Naive B cell (primary cell): Measurements from ENCODE around the gene PIBF1. TPM values are rescaled to one million over a fixed set of nuclear protein-coding genes. Genes with fewer than 3 reads are reported as not detected.
"Not testable (repeated sequence)": the region's sequence is repeated elsewhere in the genome, so short reads cannot be mapped to it uniquely, and the experiment has no call there.

ENCODE experiments used
- ATAC-seq, 2 donors: fragments of 150-1000 bp; cut with Tn5 transposase; 2 replicates each; pipeline ENCODE4 v1.10.0; 2021; ENCODE audit warnings: low read depth in 2 of 2, mild to moderate bottlenecking in 2 of 2, moderate library complexity in 2 of 2
- DNase-seq: peaks from one replicate; pipeline ENCODE4 v3.0.0; 2022
- H3K27ac Mint-ChIP-seq, 6 donors: one replicate each; pipeline ENCODE4 v1.8.0; 2020 to 2022; ENCODE audit warnings: mild to moderate bottlenecking in 6 of 6, mixed read lengths in 6 of 6, moderate library complexity in 5 of 6, inconsistent platforms in 2 of 6
- H3K27me3 Mint-ChIP-seq, 3 donors: one replicate each; pipeline ENCODE4 v1.8.0; 2021 to 2022; ENCODE audit warnings: mixed read lengths in 3 of 3, mild to moderate bottlenecking in 1 of 3
- H3K36me3 Mint-ChIP-seq, 2 donors: one replicate each; pipeline ENCODE4 v1.8.0; 2020 to 2022; ENCODE audit warnings: mixed read lengths in 2 of 2, inconsistent platforms in 1 of 2, mild to moderate bottlenecking in 1 of 2
- H3K4me1 Mint-ChIP-seq, 3 donors: one replicate each; pipeline ENCODE4 v1.8.0; 2020 to 2022; ENCODE audit warnings: mixed read lengths in 3 of 3, inconsistent platforms in 1 of 3, mild to moderate bottlenecking in 1 of 3, moderate library complexity in 1 of 3
- H3K4me3 Mint-ChIP-seq, 8 donors: one replicate each; pipeline ENCODE4 v1.8.0; 2020 to 2022; ENCODE audit warnings: mild to moderate bottlenecking in 8 of 8, mixed read lengths in 8 of 8, moderate library complexity in 8 of 8, inconsistent platforms in 2 of 8
- H3K9me3 Mint-ChIP-seq, 7 donors: one replicate each; pipeline ENCODE4 v1.8.0; 2020 to 2022; ENCODE audit warnings: mixed read lengths in 7 of 7, mild to moderate bottlenecking in 5 of 7, inconsistent platforms in 2 of 7, moderate library complexity in 1 of 7
- polyA plus RNA-seq, 6 donors: library from polyadenylated mRNA; unstranded; fragments of 300-500 nt; fragmentation: Illumina TruSeq; gene quantifications; one replicate each; pipeline ENCODE4 v1.2.3, GENCODE V29; 2021; ENCODE audit warnings: low read depth in 6 of 6

Gene PIBF1
- polyA plus RNA-seq, 6 donors from 2014 or later: 7.8 to 28.9 (median 25.5) TPM

- Mint-ChIP-seq H3K36me3 (peaks cover 5 to 21% of the 10 kb centered on the region in 2 donors), H3K27ac (no peak overlapping the region), H3K4me3 (no peak overlapping the region), H3K27me3 (no peaks in the 10 kb centered on the region), H3K9me3 (no peaks in the 10 kb centered on the region), H3K4me1 (no peaks in the 10 kb centered on the region)
- ATAC-seq: no peak
- DNase-seq: no peak
These were observed 109.5 kb downstream of the PIBF1 start for GRCh38 chr13:72891423-72891822.

DNA sequence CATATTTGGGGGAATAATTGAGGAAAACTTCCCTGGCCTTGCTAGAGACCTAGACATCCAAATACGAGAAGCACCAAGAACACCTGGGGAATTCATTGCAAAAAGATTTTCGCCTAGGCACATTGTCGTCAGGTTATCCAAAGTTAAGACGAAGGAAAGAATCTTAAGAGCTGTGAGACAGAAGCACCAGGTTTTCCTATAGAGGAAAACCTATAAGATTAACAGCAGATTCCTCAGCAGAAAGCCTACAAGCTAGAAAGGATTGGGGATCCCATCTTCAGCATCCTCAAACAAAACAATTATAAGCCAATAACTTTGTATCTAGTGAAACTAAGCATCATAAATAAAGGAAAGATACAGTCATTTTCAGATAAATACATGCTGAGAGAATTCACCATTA lies 114.9 kb downstream of the PIBF1 start:
- Mint-ChIP-seq H3K9me3 (peaks cover 0 to 9% (median 5%) of the 10 kb centered on the region in 7 donors), H3K4me3 (no peak overlapping the region), H3K27me3 (no peaks in the 10 kb centered on the region), H3K4me1 (peaks cover 0 to 3% (median 2%) of the 10 kb centered on the region in 3 donors), H3K36me3 (peaks cover 9 to 14% of the 10 kb centered on the region in 2 donors), H3K27ac (no peak overlapping the region)
- no peak for DNase-seq
- ATAC-seq: no peak

DNA sequence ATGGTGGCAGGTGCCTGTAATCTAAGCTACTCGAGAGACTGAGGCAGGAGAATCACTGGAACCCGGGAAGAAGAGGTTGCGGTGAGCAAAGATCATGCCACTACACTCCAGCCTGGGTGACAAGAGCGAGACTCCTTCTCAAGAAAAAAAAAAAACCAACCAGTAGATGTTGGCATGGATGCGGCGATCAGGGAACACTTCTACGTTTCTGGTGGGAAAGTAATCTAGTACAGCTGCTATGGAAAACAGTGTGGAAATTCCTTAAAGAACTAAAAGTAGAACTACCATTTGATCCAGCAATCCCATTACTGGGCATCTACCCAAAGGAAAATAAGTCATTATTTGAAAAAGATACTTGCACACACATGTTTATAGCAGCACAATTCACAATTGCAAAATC lies 119.6 kb downstream of the PIBF1 start:
- ATAC-seq, H3K36me3 Mint-ChIP-seq, H3K9me3 Mint-ChIP-seq, H3K4me1 Mint-ChIP-seq, H3K27ac Mint-ChIP-seq, H3K4me3 Mint-ChIP-seq, H3K27me3 Mint-ChIP-seq, DNase-seq: not testable (repeated sequence)

DNA sequence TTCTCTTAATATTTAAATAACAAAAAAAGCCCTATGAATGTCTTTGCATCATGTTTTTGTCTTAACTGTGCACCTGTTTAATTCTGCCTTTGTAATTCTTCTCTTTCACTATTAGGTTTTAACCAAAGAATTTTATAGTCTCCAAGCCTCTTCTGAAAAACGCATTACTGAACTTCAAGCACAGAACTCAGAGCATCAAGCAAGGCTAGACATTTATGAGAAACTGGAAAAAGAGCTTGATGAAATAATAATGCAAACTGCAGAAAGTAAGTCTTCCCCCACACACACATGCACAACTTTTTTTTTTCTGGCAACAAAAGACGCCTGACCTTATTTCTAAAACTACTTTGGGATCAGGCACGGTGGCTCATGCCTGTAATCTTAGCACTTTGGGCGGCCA lies 126.5 kb downstream of the PIBF1 start:
- no peak overlapping the region for H3K4me3 Mint-ChIP-seq
- H3K36me3 Mint-ChIP-seq: peaks cover 25 to 26% of the 10 kb centered on the region in 2 donors
- no peaks in the 10 kb centered on the region for H3K9me3 Mint-ChIP-seq
- DNase-seq: no peak
- H3K27ac Mint-ChIP-seq: no peak overlapping the region
- no peaks in the 10 kb centered on the region for H3K4me1 Mint-ChIP-seq
- ATAC-seq: no peak
- H3K27me3 Mint-ChIP-seq: no peaks in the 10 kb centered on the region

- ATAC-seq (no peak), DNase-seq (no peak)
- Mint-ChIP-seq H3K4me3 (no peak overlapping the region), H3K27ac (no peak overlapping the region), H3K4me1 (peaks cover 0 to 4% (median 0%) of the 10 kb centered on the region in 3 donors), H3K9me3 (no peaks in the 10 kb centered on the region), H3K36me3 (peaks cover 26 to 30% of the 10 kb centered on the region in 2 donors), H3K27me3 (no peaks in the 10 kb centered on the region)
These were observed 130.0 kb downstream of the PIBF1 start for GRCh38 chr13:72911981-72912380.

- Mint-ChIP-seq H3K4me1 (peaks cover 0 to 6% (median 0%) of the 10 kb centered on the region in 3 donors), H3K4me3 (no peak overlapping the region), H3K9me3 (no peaks in the 10 kb centered on the region), H3K27me3 (no peaks in the 10 kb centered on the region), H3K36me3 (peaks cover 23 to 38% of the 10 kb centered on the region in 2 donors), H3K27ac (no peak overlapping the region)
- no peak for DNase-seq
- no peak for ATAC-seq
These were observed 138.2 kb downstream of the PIBF1 start for GRCh38 chr13:72920097-72920496.

GRCh38 chr13:72931311-72931710 lies 149.4 kb downstream of the PIBF1 start:
- Mint-ChIP-seq H3K4me3 (no peak overlapping the region), H3K27me3 (no peaks in the 10 kb centered on the region), H3K4me1 (no peaks in the 10 kb centered on the region), H3K27ac (no peak overlapping the region), H3K36me3 (peaks cover 29 to 32% of the 10 kb centered on the region in 2 donors), H3K9me3 (no peaks in the 10 kb centered on the region)
- ATAC-seq (no peak), DNase-seq (no peak)

DNA sequence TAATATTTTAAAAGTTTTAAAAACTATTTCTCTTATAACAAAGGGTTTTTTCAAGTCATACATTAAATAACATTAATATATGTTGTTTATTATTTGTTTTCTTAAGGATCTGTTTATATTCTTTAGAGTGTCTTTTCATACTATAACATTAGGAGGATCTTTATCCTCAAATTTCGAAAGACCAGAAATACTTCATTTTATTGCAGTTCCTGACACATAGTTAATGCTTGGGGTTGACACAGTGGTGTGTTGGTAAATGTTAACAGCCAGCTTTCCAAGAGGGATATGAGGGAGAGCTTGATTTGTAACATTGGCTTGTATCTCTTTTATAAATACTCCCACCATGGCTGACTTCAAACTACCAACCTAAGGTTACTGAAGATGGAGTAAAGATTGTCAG lies 150.3 kb downstream of the PIBF1 start:
- H3K4me3 Mint-ChIP-seq: no peak overlapping the region
- no peaks in the 10 kb centered on the region for H3K27me3 Mint-ChIP-seq
- no peaks in the 10 kb centered on the region for H3K9me3 Mint-ChIP-seq
- no peaks in the 10 kb centered on the region for H3K4me1 Mint-ChIP-seq
- ATAC-seq (no peak), DNase-seq (no peak)
- H3K27ac Mint-ChIP-seq: peak overlapping the region in 1 of 6 donors; percentile 76
- peaks cover 26 to 38% of the 10 kb centered on the region in 2 donors for H3K36me3 Mint-ChIP-seq

DNA sequence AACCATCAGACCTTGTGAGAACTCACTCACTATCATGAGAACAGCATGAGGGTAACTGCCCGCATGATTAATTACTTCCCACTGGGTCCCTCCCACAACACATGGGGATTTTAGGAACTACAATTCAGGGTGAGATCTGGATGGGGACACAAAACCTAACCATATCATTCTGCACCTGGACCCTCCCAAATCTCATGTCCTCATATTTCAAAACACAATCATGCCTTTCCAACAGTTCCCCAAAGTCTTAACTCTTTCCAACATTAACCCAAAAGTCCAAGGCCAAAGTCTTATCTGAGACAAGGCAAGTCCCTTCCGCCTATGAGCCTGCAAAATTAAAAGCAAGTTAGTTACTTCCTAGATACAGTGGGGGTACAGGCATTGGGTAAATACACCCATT lies 164.3 kb downstream of the PIBF1 start:
- H3K9me3 Mint-ChIP-seq: peaks cover 0 to 11% (median 4%) of the 10 kb centered on the region in 7 donors
- ATAC-seq, DNase-seq, H3K4me3 Mint-ChIP-seq, H3K4me1 Mint-ChIP-seq, H3K27me3 Mint-ChIP-seq: not testable (repeated sequence)
- peaks cover 33 to 34% of the 10 kb centered on the region in 2 donors for H3K36me3 Mint-ChIP-seq
- peak overlapping the region in 1 of 6 donors; percentile 77 for H3K27ac Mint-ChIP-seq

GRCh38 chr13:72952529-72953141 lies 170.7 kb downstream of the PIBF1 start:
- H3K4me1 Mint-ChIP-seq: peaks cover 0 to 8% (median 0%) of the 10 kb centered on the region in 3 donors
- no peaks in the 10 kb centered on the region for H3K27me3 Mint-ChIP-seq
- no peak for ATAC-seq
- DNase-seq: no peak
- H3K4me3 Mint-ChIP-seq: no peak overlapping the region
- H3K9me3 Mint-ChIP-seq: peaks cover 0 to 8% (median 5%) of the 10 kb centered on the region in 7 donors
- peaks cover 30 to 38% of the 10 kb centered on the region in 2 donors for H3K36me3 Mint-ChIP-seq
- no peak overlapping the region for H3K27ac Mint-ChIP-seq

GRCh38 chr13:72953391-72953965 lies 171.5 kb downstream of the PIBF1 start:
- Mint-ChIP-seq H3K27me3 (no peaks in the 10 kb centered on the region), H3K4me3 (no peak overlapping the region), H3K4me1 (peaks cover 0 to 8% (median 0%) of the 10 kb centered on the region in 3 donors), H3K9me3 (peaks cover 0 to 8% (median 5%) of the 10 kb centered on the region in 7 donors), H3K27ac (no peak overlapping the region), H3K36me3 (peaks cover 24 to 29% of the 10 kb centered on the region in 2 donors)
- DNase-seq (no peak), ATAC-seq (no peak)

DNA sequence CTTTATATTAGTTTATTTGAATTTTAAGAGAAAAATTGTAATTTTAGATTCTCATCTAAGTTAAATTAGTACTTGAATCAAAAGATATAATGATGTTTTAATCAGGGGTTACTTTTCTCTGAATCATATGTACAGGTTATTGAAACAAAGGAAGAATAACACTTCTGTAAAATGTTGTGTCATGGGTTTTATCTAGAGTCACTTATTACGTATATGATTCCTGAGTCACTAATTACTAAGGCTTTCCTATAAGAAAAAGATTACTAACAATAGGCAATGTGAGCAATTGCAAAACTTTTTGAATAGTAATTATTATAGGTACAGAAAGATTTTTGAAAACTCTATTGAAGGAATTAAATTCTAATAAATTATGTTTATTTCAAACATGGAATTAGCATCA lies 177.7 kb downstream of the PIBF1 start:
- Mint-ChIP-seq H3K4me3 (no peak overlapping the region), H3K4me1 (peaks cover 9 to 16% (median 14%) of the 10 kb centered on the region in 3 donors), H3K27ac (no peak overlapping the region), H3K27me3 (no peaks in the 10 kb centered on the region), H3K9me3 (peaks cover 0 to 8% (median 5%) of the 10 kb centered on the region in 7 donors), H3K36me3 (peaks cover 25 to 27% of the 10 kb centered on the region in 2 donors)
- DNase-seq: no peak
- ATAC-seq: no peak

DNA sequence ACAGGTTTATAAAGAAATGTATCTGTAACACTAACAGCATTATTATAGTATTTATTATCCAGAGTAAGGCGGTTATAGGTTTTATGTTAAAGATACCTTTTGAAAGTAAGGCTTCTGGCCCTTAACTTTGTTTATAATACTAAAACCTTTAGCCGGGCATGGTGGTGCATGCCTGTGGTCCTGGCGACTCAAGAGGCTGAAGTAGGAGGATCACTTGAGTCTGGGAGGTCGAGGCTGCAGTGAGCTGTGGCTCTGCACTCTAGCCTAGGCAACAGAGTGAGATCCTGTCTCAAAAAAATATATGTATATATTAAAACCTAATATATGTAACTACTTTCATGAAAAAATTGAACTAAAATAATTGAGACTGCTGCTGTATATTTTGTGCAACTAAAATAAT lies 178.2 kb downstream of the PIBF1 start:
- Mint-ChIP-seq H3K4me1 (peaks cover 9 to 16% (median 14%) of the 10 kb centered on the region in 3 donors), H3K27ac (no peak overlapping the region), H3K4me3 (no peak overlapping the region), H3K9me3 (peaks cover 0 to 8% (median 5%) of the 10 kb centered on the region in 7 donors), H3K36me3 (peaks cover 25% of the 10 kb centered on the region in 2 donors), H3K27me3 (no peaks in the 10 kb centered on the region)
- ATAC-seq (no peak), DNase-seq (no peak)

DNA sequence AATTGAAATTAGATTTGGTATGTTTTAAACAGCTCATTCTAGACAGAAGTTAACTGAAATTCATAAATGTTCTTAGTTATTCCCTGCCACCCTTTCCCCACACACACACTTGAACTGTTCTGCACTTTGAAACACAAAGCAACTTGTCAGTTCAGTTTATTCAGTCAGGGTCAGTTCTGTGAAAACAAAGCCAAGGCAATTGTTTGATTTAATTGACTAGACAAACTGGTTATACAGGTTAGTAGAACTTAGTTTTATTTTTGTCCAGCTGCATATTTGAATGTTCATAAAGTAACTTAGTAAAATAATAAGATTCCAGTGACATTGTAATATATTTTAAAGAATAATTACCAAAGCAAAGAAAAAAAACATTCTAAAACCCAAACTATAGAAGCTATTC lies 178.6 kb downstream of the PIBF1 start:
- Mint-ChIP-seq H3K4me3 (no peak overlapping the region), H3K4me1 (peaks cover 9 to 16% (median 14%) of the 10 kb centered on the region in 3 donors)

More for the DNA sequence above, 178.6 kb downstream of the PIBF1 start:
- H3K9me3 Mint-ChIP-seq: peaks cover 0 to 8% (median 5%) of the 10 kb centered on the region in 7 donors
- no peak for DNase-seq
- no peak overlapping the region for H3K27ac Mint-ChIP-seq
- H3K36me3 Mint-ChIP-seq: peaks cover 22 to 24% of the 10 kb centered on the region in 2 donors
- no peak for ATAC-seq
- H3K27me3 Mint-ChIP-seq: no peaks in the 10 kb centered on the region
